NCI-H1105 (cell line): Measurements from ENCODE around the gene PFDN6.

Source experiments
- DNase-seq: peaks from one replicate; lab custom pipeline; 2025; lab: John Stamatoyannopoulos, UW

PFDN6 gene

GRCh38 chr6:33295621-33296369 is 6.4 kb downstream of the PFDN6 start:
- no peak for DNase-seq

- DNase-seq, result no peak
Measured at GRCh38 chr6:33296797-33297405, 7.5 kb downstream of the PFDN6 start.

GRCh38 chr6:33297406-33297955 is 8.1 kb downstream of the PFDN6 start:
- no peak for DNase-seq

- DNase-seq, result no peak
Measured at GRCh38 chr6:33297956-33298772, 8.8 kb downstream of the PFDN6 start.

GRCh38 chr6:33298773-33299236 is 9.4 kb downstream of the PFDN6 start, which contains the start of gene RGL2:
RGL2 (minus strand) TSS chr6:33298942; CDS start chr6:33298610, 332 bp downstream.
- DNase-seq, result peak; percentile 33

- peak; percentile 91 for DNase-seq
Measured at GRCh38 chr6:33299237-33299944, 10.0 kb downstream of the PFDN6 start.

- DNase-seq, result no peak
Measured at GRCh38 chr6:33301877-33302276, 12.5 kb downstream of the PFDN6 start.

GRCh38 chr6:33304216-33304615 is 14.8 kb downstream of the PFDN6 start:
- no peak for DNase-seq

GRCh38 chr6:33305052-33305451 is 15.7 kb downstream of the PFDN6 start:
- DNase-seq, result no peak

GRCh38 chr6:33306356-33306755 is 17.0 kb downstream of the PFDN6 start:
- no peak for DNase-seq

- peak; percentile 88 for DNase-seq
Measured at GRCh38 chr6:33312361-33313104, 23.1 kb downstream of the PFDN6 start.

- peak; percentile 58 for DNase-seq
Measured at GRCh38 chr6:33313105-33313708, 23.8 kb downstream of the PFDN6 start.

GRCh38 chr6:33313709-33314514 is 24.5 kb downstream of the PFDN6 start, which contains the start of gene TAPBP:
TAPBP (minus strand) TSS chr6:33314078; CDS start chr6:33314041, 37 bp downstream.
- DNase-seq, result no peak

- peak; percentile 30 for DNase-seq
Measured at GRCh38 chr6:33314515-33314942, 25.1 kb downstream of the PFDN6 start.

GRCh38 chr6:33314943-33315792 is 25.8 kb downstream of the PFDN6 start:
- DNase-seq, result no peak

- DNase-seq, result no peak
Measured at GRCh38 chr6:33315793-33316602, 26.6 kb downstream of the PFDN6 start.

GRCh38 chr6:33316603-33317418 is 27.4 kb downstream of the PFDN6 start:
- no peak for DNase-seq
